Measurements from ENCODE around the gene TMSB10. TPM values are rescaled to one million over a fixed set of nuclear protein-coding genes. Genes with fewer than 3 reads are reported as not detected.
A peak's percentile ranks its signal among the peaks of the same experiment; 100 is the strongest.

The TMSB10 gene
- total RNA-seq (1,000 to 10,000 TPM in 3 of 5 donors, 100 to 1,000 TPM in 2; 504 to 5,821 (median 1,954) TPM), polyA plus RNA-seq (1,000 to 10,000 TPM; 1,773 to 3,520 (median 2,373) TPM)
- long read RNA-seq, donor 1, transcript TMSB10-201 (3 exons, 496 nt): major isoform, 522 of 633 reads
- long read RNA-seq, donor 1, partial matches to known transcripts: 105 of 633 reads
- long read RNA-seq, donor 1, other reads (novel, unspliced or antisense): 6 of 633 reads
- long read RNA-seq, donor 2, transcript TMSB10-201 (3 exons, 496 nt): major isoform, 634 of 709 reads
- long read RNA-seq, donor 2, partial matches to known transcripts: 63 of 709 reads
- long read RNA-seq, donor 2, other reads (novel, unspliced or antisense): 12 of 709 reads
- long read RNA-seq, donor 3, transcript TMSB10-201 (3 exons, 496 nt): major isoform, 838 of 935 reads
- long read RNA-seq, donor 3, partial matches to known transcripts: 76 of 935 reads
- long read RNA-seq, donor 3, other reads (novel, unspliced or antisense): 21 of 935 reads
- long read RNA-seq, donor 4, transcript TMSB10-201 (3 exons, 496 nt): major isoform, 144 of 154 reads
- long read RNA-seq, donor 4, partial matches to known transcripts: 10 of 154 reads
- long read RNA-seq, donor 4, other reads (novel, unspliced or antisense): 0 of 154 reads
- long read RNA-seq, donor 5, transcript TMSB10-201 (3 exons, 496 nt): major isoform, 1,407 of 1,525 reads
- long read RNA-seq, donor 5, partial matches to known transcripts: 73 of 1,525 reads
- long read RNA-seq, donor 5, other reads (novel, unspliced or antisense): 45 of 1,525 reads
- long read RNA-seq, donor 6: 0 reads
- long read RNA-seq, donor 7, transcript TMSB10-201 (3 exons, 496 nt): major isoform, 1,606 of 1,811 reads
- long read RNA-seq, donor 7, partial matches to known transcripts: 157 of 1,811 reads
- long read RNA-seq, donor 7, other reads (novel, unspliced or antisense): 48 of 1,811 reads
- long read RNA-seq, donor 8, transcript TMSB10-201 (3 exons, 496 nt): major isoform, 1,371 of 1,513 reads
- long read RNA-seq, donor 8, partial matches to known transcripts: 101 of 1,513 reads
- long read RNA-seq, donor 8, other reads (novel, unspliced or antisense): 41 of 1,513 reads
- long read RNA-seq, donor 9, transcript TMSB10-201 (3 exons, 496 nt): major isoform, 1,678 of 1,955 reads
- long read RNA-seq, donor 9, partial matches to known transcripts: 245 of 1,955 reads
- long read RNA-seq, donor 9, other reads (novel, unspliced or antisense): 32 of 1,955 reads
- long read RNA-seq, donor 10, transcript TMSB10-201 (3 exons, 496 nt): major isoform, 363 of 399 reads
- long read RNA-seq, donor 10, partial matches to known transcripts: 30 of 399 reads
- long read RNA-seq, donor 10, other reads (novel, unspliced or antisense): 6 of 399 reads

- peaks cover 7 to 30% (median 22%) of the 10 kb centered on the region in 4 donors for H3K4me1 ChIP-seq
- peak; percentile 89 to 96 for DNase-seq
- WGBS, 5 donors: 0 to 1% (median 1%) methylated on average over 29 to 94 of the region's 94 CpGs
- no peak for TF ChIP-seq EP300 (IDR thresholded peaks at IDR 0.05)
- TF ChIP-seq POLR2A (IDR thresholded peaks at IDR 0.05): peak in 1 of 4 donors; percentile 73
- TF ChIP-seq POLR2AphosphoS5 (IDR thresholded peaks at IDR 0.05): peak; percentile 80 to 100 (median 99)
- TF ChIP-seq CTCF (IDR thresholded peaks at IDR 0.05): peak in 1 of 7 experiments; percentile 28
- H3K4me3 ChIP-seq: peak within 1 kb of the TSS; percentile 78 to 92 (median 83)
- H3K36me3 ChIP-seq: no peaks in the 10 kb centered on the region
- peak within 1 kb of the TSS; percentile 95 to 99 (median 96) for H3K27ac ChIP-seq
- no peaks in the 10 kb centered on the region for H3K9me3 ChIP-seq
- intact Hi-C loops (cut with DNase I; ENCODE audit: low total_unique reads): no loop called here
- no peaks in the 10 kb centered on the region for H3K27me3 ChIP-seq
These were observed at the start of gene TMSB10 for GRCh38 chr2:84905181-84906107. Gene TMSB10, plus strand, starts transcription at chr2:84905656.

GRCh38 chr2:84855731-84856130 is 49.7 kb upstream of the TMSB10 start:
- intact Hi-C loops (cut with DNase I; ENCODE audit: low total_unique reads): no loop called here
- TF ChIP-seq POLR2A (IDR thresholded peaks at IDR 0.05) (no peak), EP300 (IDR thresholded peaks at IDR 0.05) (no peak), POLR2AphosphoS5 (IDR thresholded peaks at IDR 0.05) (no peak), CTCF (IDR thresholded peaks at IDR 0.05) (no peak)
- DNase-seq: no peak
- H3K27me3 ChIP-seq: no peaks in the 10 kb centered on the region
- H3K27ac ChIP-seq: no peak overlapping the region
- H3K4me3 ChIP-seq: no peak overlapping the region
- H3K4me1 ChIP-seq: no peaks in the 10 kb centered on the region
- peaks cover 0 to 2% (median 0%) of the 10 kb centered on the region in 4 donors for H3K9me3 ChIP-seq
- 41 to 54% (median 51%) methylated on average over 11 of the region's 11 CpGs for WGBS, 5 donors
- H3K36me3 ChIP-seq: no peaks in the 10 kb centered on the region

GRCh38 chr2:84856787-84857186 is 48.7 kb upstream of the TMSB10 start:
- no peak for DNase-seq
- Histone ChIP-seq H3K9me3 (peaks cover 0 to 2% (median 0%) of the 10 kb centered on the region in 4 donors), H3K4me1 (no peaks in the 10 kb centered on the region), H3K36me3 (no peaks in the 10 kb centered on the region), H3K4me3 (no peak overlapping the region), H3K27ac (no peak overlapping the region), H3K27me3 (no peaks in the 10 kb centered on the region)
- intact Hi-C loops (cut with DNase I; ENCODE audit: low total_unique reads): no loop called here
- WGBS, 5 donors: 82 to 83% (median 83%) methylated on average over 6 of the region's 6 CpGs
- TF ChIP-seq CTCF (IDR thresholded peaks at IDR 0.05) (no peak), EP300 (IDR thresholded peaks at IDR 0.05) (no peak), POLR2AphosphoS5 (IDR thresholded peaks at IDR 0.05) (no peak), POLR2A (IDR thresholded peaks at IDR 0.05) (no peak)

Measured in stomach (tissue), 19 donors.